GM19351 (cell line): ENCODE data around the gene LRP1B.
A peak's percentile ranks its signal among the peaks of the same experiment; 100 is the strongest.
"Not testable (repeated sequence)": the region's sequence is repeated elsewhere in the genome, so short reads cannot be mapped to it uniquely, and the experiment has no call there.

Source experiments
- ATAC-seq: cut with Tn5 transposase; IDR thresholded peaks from one replicate; pipeline ENCODE4 v1.9.1; 2021; ENCODE audit warnings: mild to moderate bottlenecking, moderate library complexity; ENCODE audit not compliant: unreplicated experiment

The LRP1B gene

DNA sequence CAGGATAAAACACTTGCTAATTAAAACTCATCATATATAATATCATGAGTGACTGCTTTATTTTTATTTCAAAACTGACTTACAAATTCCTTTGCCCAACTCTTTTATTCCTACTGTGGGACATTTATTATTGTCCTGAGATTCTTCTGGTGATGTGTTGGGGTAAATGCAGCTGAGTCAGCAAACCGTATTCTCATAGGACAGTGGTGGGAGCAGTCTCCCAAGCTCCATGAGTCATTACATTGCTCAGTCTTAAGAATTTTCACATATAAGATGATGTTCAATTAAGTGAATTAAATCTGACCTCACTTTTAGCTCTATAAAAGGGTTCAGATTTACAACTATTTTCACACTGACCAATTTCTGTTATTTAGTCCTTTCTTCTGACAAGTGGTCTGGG is 1530.7 kb downstream of the LRP1B start:
- no peak for ATAC-seq

DNA sequence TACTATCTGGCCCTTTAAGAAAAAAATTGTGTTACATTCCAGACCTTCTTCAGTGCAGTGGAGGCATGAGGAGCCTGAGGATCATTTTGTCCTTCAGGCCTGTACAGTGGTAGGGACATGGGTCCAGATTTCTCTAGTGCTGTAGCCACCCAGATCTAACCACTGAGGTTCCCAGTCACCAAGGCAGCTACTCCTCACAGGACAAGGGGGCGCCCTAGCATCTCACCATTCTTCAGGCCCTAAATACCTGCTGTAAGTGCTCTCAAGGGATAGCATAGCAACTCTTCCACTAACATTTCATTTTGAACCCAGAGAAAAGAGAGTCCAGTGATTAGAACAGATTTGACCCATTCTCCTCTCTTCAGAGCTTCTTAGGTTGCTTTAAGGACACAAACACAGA is 1533.0 kb downstream of the LRP1B start:
- ATAC-seq: no peak

DNA sequence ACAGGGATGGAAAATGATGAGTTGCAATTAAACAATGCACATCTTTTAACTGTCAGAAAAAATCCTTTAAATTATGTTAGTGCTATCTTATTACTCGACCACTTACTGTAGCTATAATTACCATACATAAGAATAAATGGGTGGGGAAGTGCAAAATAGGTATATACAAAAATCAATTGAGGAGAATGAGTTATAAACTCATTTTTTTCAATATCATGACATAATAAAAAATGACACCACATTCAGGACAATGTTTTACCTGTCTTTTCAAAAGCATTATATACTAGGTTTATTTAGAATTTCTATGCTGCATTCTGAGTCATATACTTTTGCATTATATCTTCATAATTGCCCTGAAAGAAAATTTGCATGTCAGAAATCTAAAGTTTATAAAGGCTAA is 1533.6 kb downstream of the LRP1B start:
- ATAC-seq: no peak

GRCh38 chr2:140596447-140596846 is 1534.4 kb downstream of the LRP1B start:
- no peak for ATAC-seq

DNA sequence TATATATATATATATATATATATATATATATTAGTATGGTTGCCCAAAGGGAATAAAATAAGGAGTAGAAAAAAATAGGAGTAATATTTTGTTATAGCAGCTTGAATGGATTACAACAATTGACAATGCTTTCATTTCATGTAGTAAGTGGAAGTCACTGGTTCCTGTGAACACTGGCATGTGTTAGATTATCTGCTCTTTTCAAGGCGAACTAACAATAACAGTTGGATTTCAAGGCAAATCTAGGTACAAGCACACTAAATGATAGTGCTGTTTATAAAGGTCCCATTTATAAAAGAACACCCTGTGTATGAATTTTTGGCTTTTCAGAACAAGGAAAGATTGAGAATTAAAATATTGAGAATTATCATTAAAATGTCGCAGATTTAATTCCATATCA is 1535.7 kb downstream of the LRP1B start:
- ATAC-seq: no peak

DNA sequence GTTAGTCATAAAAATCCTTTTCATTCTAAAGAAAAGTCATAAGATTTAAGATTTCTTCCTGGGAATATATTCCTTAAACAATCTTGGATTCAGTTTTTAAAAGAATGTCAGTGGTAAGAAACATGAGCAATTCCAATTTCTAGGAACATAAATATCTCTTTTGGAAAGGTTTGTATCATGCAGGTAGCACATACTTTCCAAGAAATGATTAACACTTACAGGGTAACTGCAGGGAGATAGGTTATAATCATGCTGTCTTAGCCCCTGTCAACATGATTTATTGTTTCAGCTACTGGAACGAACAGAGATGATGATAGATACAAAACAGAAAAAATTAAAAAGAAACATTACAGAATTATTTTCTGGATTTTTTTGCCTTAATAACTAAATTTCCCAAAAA is 1537.7 kb downstream of the LRP1B start:
- no peak for ATAC-seq

DNA sequence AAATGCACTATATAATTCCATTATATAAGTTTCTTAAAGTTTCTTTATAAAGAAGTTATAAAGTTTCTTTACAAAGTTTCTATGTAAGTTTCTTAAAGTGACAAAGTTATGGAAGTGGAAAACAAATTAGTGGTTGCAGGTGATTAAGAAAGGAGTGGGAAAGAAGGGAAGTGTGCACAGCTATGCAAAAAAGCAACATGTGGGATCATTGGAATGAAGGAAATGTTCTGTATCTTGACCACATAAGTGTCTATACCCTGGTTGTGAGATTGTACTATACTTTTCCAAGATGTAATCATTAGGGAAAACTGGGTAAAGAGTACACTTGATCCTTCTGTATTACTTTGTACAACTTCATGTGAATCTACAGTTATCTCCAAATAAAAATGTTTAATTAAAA is 1541.1 kb downstream of the LRP1B start:
- ATAC-seq: no peak

DNA sequence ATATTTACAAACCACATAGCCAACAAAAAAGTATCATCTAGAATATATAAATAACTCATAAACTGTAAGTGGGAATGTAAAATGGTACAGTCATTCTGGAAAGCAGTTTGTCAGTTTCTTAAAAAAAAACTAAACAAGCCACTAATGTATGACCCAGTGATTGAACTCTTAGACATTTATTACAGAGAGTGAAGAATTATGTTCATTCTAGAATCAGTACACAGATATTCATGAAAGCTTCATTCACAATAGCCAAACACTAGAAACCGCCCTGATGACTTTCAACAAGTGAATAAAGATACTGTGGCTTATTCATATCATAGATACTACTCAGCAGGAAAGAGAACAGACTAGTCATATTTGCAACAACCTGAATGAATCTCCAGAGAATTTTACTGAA is 1541.5 kb downstream of the LRP1B start:
- no peak for ATAC-seq

- peak; percentile 100 for ATAC-seq
Observed at GRCh38 chr2:140586379-140586778, 1544.4 kb downstream of the LRP1B start.

- ATAC-seq: no peak
Observed at GRCh38 chr2:140585016-140585415, 1545.8 kb downstream of the LRP1B start.

- no peak for ATAC-seq
Observed at GRCh38 chr2:140584471-140584870, 1546.3 kb downstream of the LRP1B start.

DNA sequence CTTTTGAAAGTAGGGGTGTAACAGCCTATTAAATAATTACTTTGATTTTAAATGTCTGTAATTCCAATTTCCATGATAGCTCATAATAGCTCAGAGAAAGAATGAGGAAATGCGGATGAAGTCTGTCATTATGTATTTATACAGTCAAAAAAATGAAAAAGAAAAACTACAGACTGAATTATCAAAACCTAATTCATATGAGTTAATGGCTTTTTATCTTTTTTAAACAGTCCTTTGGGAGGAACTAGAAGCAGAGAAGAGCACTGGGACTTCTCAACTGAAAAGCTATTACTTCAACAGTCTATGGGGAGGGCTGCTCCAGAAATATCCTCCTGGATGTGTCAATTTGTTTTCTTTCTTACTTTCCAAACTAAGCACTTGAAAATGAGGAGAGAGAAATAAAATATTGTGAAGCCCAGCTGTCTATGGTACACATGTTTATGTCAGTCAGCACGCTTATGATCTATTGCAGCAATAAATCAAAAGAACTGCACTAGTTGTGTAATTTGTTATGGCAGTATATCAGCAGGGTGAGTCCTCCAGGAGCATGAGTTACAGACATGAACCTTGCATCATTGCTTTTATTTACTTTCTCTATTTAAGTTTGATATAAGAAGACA is 1550.2 kb downstream of the LRP1B start:
- ATAC-seq: no peak

- no peak for ATAC-seq
Observed at GRCh38 chr2:140577453-140577852, 1553.4 kb downstream of the LRP1B start.

GRCh38 chr2:140567734-140568133 is 1563.1 kb downstream of the LRP1B start:
- ATAC-seq: no peak

GRCh38 chr2:140565756-140566155 is 1565.1 kb downstream of the LRP1B start:
- ATAC-seq: no peak

DNA sequence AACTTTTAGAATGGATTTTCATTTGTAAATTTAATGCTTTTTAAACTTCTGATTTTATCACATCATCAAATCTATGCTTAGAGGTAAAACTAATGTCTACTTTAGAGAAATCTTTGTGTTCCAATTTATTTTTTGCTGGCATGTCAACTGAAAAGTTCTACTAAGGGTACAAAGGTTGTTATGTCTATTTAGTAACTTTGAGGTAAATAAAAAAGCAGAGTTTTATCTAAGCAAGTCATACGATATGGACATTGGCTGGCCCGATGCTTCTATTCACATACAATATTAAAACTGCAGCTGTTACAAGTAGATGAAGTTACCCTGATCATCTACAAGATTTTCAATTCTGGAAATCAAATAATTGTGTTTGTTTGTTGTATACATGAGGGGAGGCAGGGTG is 1575.1 kb downstream of the LRP1B start:
- ATAC-seq: no peak

- ATAC-seq: no peak
Observed at GRCh38 chr2:140552634-140553033, 1578.2 kb downstream of the LRP1B start.

GRCh38 chr2:140551287-140551686 is 1579.5 kb downstream of the LRP1B start:
- ATAC-seq: no peak

GRCh38 chr2:140550821-140551220 is 1580.0 kb downstream of the LRP1B start:
- ATAC-seq: no peak

DNA sequence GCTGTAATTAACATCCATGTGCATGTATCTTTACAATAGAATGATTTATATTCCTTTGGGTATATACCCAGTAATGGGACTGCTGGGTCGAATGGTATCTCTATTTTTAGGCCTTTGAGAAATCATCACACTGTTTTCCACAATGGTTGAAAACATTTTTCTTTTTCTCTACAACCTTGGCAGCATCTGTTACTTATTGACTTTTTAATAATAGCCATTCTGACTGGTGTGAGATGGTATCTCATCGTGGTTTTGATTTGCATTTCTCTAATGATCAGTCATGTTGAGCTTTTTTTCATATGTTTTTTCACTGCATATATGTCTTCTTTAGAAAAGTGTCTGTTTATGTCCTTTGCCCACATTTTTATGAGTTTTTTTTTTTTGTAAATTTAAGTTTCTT is 1586.0 kb downstream of the LRP1B start:
- ATAC-seq: not testable (repeated sequence)

- ATAC-seq: no peak
Observed at GRCh38 chr2:140542627-140543026, 1588.2 kb downstream of the LRP1B start.

DNA sequence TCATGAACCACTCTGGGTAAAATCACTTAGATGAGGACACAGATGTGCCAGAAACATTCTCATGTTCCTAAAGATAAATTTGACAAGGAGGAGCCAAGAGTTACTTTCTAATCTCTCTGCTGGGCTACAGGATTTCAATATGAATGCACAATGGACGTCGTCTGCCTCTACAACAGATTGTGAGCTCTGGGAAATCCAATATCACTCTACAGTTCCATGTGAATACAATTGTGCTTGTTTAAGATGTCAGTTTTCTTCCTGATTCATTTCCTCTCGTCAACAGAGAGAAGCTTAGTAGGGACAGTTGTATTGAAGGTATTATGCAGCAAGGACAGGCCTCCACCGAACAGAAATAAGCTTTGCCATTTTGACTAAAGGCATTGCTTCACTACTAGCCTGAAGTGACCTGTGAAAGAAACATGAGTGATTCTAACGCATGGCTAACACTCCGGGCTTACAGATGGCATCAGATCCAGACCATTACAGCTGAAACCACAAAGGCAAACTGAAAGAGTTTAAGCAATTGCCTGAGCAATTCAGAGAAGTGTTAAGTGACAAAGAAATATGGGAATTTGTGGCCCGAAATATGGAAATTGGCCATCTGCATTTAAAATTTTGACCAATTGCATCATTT is 1591.5 kb downstream of the LRP1B start:
- ATAC-seq: no peak

GRCh38 chr2:140529706-140530105 is 1601.1 kb downstream of the LRP1B start:
- no peak for ATAC-seq
